ENCODE measurements around the gene RPL6.

DNA sequence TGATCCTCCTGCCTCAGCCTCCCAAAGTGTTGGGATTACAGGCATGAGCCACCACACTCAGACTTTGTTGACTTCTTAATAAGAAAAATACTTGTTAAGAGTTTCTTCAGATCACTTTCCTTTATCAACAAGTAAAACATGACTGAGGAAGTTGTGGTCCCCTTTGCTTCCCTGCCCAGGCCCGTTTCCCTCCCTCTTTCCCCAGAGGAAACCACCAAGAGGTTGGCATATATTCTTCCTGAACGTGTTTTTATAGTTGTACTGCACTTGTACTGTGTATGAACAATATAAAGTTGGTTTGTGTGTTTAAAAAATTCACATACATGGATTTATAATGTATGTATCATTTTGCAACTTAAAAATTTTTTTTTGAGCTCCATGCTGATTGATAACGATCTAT, 37.7 kb upstream of the RPL6 start:
- TF ChIP-seq, protein P1, sequence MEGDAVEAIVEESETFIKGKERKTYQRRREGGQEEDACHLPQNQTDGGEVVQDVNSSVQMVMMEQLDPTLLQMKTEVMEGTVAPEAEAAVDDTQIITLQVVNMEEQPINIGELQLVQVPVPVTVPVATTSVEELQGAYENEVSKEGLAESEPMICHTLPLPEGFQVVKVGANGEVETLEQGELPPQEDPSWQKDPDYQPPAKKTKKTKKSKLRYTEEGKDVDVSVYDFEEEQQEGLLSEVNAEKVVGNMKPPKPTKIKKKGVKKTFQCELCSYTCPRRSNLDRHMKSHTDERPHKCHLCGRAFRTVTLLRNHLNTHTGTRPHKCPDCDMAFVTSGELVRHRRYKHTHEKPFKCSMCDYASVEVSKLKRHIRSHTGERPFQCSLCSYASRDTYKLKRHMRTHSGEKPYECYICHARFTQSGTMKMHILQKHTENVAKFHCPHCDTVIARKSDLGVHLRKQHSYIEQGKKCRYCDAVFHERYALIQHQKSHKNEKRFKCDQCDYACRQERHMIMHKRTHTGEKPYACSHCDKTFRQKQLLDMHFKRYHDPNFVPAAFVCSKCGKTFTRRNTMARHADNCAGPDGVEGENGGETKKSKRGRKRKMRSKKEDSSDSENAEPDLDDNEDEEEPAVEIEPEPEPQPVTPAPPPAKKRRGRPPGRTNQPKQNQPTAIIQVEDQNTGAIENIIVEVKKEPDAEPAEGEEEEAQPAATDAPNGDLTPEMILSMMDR (IDR thresholded peaks at IDR 0.05 in 8 of 11, conservative IDR thresholded peaks at IDR 0.05 in 3 of 11): no peak
- TF ChIP-seq POLR2A (IDR thresholded peaks at IDR 0.05) (no peak), POLR2AphosphoS5 (IDR thresholded peaks at IDR 0.05) (no peak)

Data from spleen (tissue), 7 donors.